ENCODE results near the gene C1QB.

- TF ChIP-seq POLR2A (IDR thresholded peaks at IDR 0.05) (no peak), CTCF (IDR thresholded peaks at IDR 0.05) (no peak)
Observed at GRCh38 chr1:22654692-22655091, 1.7 kb downstream of the C1QB start.

Data from body of pancreas (tissue), 4 donors.